ENCODE measurements around the gene OR5M3.

DNA sequence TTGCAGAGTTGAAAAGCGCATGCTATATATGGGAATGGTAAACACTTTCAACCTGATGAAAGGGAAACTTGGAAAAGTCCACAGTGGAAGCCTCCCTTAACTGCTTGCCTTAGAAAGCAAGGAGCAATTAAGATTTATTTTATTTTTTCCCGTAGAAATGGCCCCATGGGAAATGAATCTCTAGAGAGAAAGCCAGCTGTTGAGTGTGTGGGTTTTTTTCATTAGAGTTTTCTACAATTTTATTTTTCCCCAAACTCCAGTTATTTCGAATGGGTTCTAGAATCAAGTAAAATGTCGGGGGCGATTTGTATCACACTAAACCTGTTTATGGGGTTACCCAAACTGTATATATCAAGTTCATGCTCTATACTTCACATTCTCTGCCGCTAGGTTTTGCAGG is at the start of gene OR5M3:
- TF ChIP-seq, protein P1, sequence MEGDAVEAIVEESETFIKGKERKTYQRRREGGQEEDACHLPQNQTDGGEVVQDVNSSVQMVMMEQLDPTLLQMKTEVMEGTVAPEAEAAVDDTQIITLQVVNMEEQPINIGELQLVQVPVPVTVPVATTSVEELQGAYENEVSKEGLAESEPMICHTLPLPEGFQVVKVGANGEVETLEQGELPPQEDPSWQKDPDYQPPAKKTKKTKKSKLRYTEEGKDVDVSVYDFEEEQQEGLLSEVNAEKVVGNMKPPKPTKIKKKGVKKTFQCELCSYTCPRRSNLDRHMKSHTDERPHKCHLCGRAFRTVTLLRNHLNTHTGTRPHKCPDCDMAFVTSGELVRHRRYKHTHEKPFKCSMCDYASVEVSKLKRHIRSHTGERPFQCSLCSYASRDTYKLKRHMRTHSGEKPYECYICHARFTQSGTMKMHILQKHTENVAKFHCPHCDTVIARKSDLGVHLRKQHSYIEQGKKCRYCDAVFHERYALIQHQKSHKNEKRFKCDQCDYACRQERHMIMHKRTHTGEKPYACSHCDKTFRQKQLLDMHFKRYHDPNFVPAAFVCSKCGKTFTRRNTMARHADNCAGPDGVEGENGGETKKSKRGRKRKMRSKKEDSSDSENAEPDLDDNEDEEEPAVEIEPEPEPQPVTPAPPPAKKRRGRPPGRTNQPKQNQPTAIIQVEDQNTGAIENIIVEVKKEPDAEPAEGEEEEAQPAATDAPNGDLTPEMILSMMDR (IDR thresholded peaks at IDR 0.05 in 2 of 3, conservative IDR thresholded peaks at IDR 0.05 in 1 of 3; ENCODE audit: borderline replicate concordance in 1 of 3, insufficient read depth in 1 of 3, low read depth in 2 of 3, low read length in 2 of 3): no peak
- TF ChIP-seq, protein P2, sequence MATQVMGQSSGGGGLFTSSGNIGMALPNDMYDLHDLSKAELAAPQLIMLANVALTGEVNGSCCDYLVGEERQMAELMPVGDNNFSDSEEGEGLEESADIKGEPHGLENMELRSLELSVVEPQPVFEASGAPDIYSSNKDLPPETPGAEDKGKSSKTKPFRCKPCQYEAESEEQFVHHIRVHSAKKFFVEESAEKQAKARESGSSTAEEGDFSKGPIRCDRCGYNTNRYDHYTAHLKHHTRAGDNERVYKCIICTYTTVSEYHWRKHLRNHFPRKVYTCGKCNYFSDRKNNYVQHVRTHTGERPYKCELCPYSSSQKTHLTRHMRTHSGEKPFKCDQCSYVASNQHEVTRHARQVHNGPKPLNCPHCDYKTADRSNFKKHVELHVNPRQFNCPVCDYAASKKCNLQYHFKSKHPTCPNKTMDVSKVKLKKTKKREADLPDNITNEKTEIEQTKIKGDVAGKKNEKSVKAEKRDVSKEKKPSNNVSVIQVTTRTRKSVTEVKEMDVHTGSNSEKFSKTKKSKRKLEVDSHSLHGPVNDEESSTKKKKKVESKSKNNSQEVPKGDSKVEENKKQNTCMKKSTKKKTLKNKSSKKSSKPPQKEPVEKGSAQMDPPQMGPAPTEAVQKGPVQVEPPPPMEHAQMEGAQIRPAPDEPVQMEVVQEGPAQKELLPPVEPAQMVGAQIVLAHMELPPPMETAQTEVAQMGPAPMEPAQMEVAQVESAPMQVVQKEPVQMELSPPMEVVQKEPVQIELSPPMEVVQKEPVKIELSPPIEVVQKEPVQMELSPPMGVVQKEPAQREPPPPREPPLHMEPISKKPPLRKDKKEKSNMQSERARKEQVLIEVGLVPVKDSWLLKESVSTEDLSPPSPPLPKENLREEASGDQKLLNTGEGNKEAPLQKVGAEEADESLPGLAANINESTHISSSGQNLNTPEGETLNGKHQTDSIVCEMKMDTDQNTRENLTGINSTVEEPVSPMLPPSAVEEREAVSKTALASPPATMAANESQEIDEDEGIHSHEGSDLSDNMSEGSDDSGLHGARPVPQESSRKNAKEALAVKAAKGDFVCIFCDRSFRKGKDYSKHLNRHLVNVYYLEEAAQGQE (IDR thresholded peaks at IDR 0.05; ENCODE audit: low read depth): no peak
- TF ChIP-seq POLR2A (IDR thresholded peaks at IDR 0.05; ENCODE audit: borderline replicate concordance, extremely low read depth, insufficient read depth, insufficient read length) (no peak), EGR1 (IDR thresholded peaks at IDR 0.05; ENCODE audit: low read depth) (no peak), POLR2AphosphoS5 (IDR thresholded peaks at IDR 0.05; ENCODE audit: low read depth, low read length) (no peak), EZH2 (IDR thresholded peaks at IDR 0.05) (no peak), CEBPB (IDR thresholded peaks at IDR 0.05; ENCODE audit: low read depth) (no peak), EZH2phosphoT487 (IDR thresholded peaks at IDR 0.05; ENCODE audit: borderline replicate concordance) (no peak), SP1 (IDR thresholded peaks at IDR 0.05; ENCODE audit: low read depth) (no peak)

Data from HCT116 (cell line).